ENCODE results near the gene BTBD9. TPM values are rescaled to one million over a fixed set of nuclear protein-coding genes. Genes with fewer than 3 reads are reported as not detected.

Gene BTBD9
- total and polyA plus RNA-seq, 9 of the 15 experiments (the other 6 are each of a cell fraction or from before 2014, with no cell fraction given), result 0.08 to 1.6 (median 0.58) TPM

- H3K9me1 ChIP-seq (ENCODE audit: control insufficient read depth, insufficient read depth, low read length), result no peaks in the 10 kb centered on the region
- H3K36me3 ChIP-seq (ENCODE audit: control insufficient read depth, insufficient read depth, low read length), result no peaks in the 10 kb centered on the region
- intact Hi-C loops (cut with micrococcal nuclease) (no loop called here), in situ Hi-C loops (cut with MboI) (no loop called here)
- POLR2A ChIA-PET, result interaction anchor here (0.6 kb wide), 1 partner anchor 31 kb away, joined by 3 read pairs; no protein-coding TSS in a partner anchor
- TF ChIP-seq SIN3A (IDR thresholded peaks at IDR 0.05; ENCODE audit: borderline replicate concordance in 2 of 2, control insufficient read depth in 1 of 2, low read depth in 2 of 2, low read length in 2 of 2) (no peak), KLF1 (tag; IDR thresholded peaks at IDR 0.05) (no peak), ZNF655 (CRISPR knock-in tag; IDR thresholded peaks at IDR 0.05) (no peak), ZBTB1 (CRISPR knock-in tag; IDR thresholded peaks at IDR 0.05; ENCODE audit: borderline replicate concordance, low read depth) (no peak), TEAD1 (CRISPR knock-in tag; IDR thresholded peaks at IDR 0.05) (no peak), ZBTB8A (IDR thresholded peaks at IDR 0.05; ENCODE audit: partially characterized antibody) (no peak), TRIM25 (IDR thresholded peaks at IDR 0.05; ENCODE audit: borderline replicate concordance) (no peak), ZBTB12 (CRISPR knock-in tag; IDR thresholded peaks at IDR 0.05) (no peak), SIX5 (IDR thresholded peaks at IDR 0.05; ENCODE audit: borderline replicate concordance in 1 of 2, insufficient read depth in 1 of 2, low read depth in 1 of 2, low read length in 2 of 2) (no peak), RFX5 (IDR thresholded peaks at IDR 0.05; ENCODE audit: low read depth, low read length) (no peak), SLC30A9 (CRISPR knock-in tag; IDR thresholded peaks at IDR 0.05) (no peak), ZNF165 (CRISPR knock-in tag; IDR thresholded peaks at IDR 0.05; ENCODE audit: borderline replicate concordance) (no peak), DEAF1 (CRISPR knock-in tag; IDR thresholded peaks at IDR 0.05) (no peak)
- H3K9me3 ChIP-seq (replicated peaks; ENCODE audit: control insufficient read depth, insufficient read depth, low read depth, low read length), result no peaks in the 10 kb centered on the region
- H3K4me3 ChIP-seq, result no peak overlapping the region
- no peaks in the 10 kb centered on the region for H3K79me2 ChIP-seq (ENCODE audit: control insufficient read depth, insufficient read depth, low read length)
- no peaks in the 10 kb centered on the region for H3K4me1 ChIP-seq (replicated peaks in 1 of 2; ENCODE audit: control insufficient read depth in 2 of 2, insufficient read depth in 2 of 2, low read length in 2 of 2)
- no peaks in the 10 kb centered on the region for H4K20me1 ChIP-seq (replicated peaks; ENCODE audit: control insufficient read depth, insufficient read depth, low read length)
- H2AFZ ChIP-seq (ENCODE audit: low read depth, low read length), result no peak overlapping the region
- no peak overlapping the region for H3K27ac ChIP-seq (ENCODE audit: extremely low read depth, low read depth, low read length)
- no peak for ATAC-seq
- CTCF ChIA-PET (ENCODE audit: low intra/inter-chr PET ratio), result no interaction called here
- BruUV-seq (replicated peaks), result no TSS peak
- H3K9ac ChIP-seq (ENCODE audit: insufficient read depth in 1 of 2, low read depth in 2 of 2, low read length in 2 of 2), result no peak overlapping the region
- WGBS (ENCODE audit: insufficient coverage, low coverage, missing lambda C conversion rate), result 0% methylated on average over 3 of the region's 3 CpGs
- no peak overlapping the region for H3K4me2 ChIP-seq (ENCODE audit: insufficient read depth, low read length)
- H3K27me3 ChIP-seq (ENCODE audit: control insufficient read depth in 2 of 2, insufficient read depth in 2 of 2, low read length in 2 of 2), result no peaks in the 10 kb centered on the region; a peak in 2 of 5 replicates
- no peak for FAIRE-seq
- no peak for DNase-seq (ENCODE audit: extremely low read depth in 1 of 4, low spot score in 3 of 4)
Observed at GRCh38 chr6:38407192-38407591, 232.5 kb downstream of the BTBD9 start.
